HG03442 (cell line): Measurements from ENCODE around the gene ELOA.
"Not testable (repeated sequence)": the region's sequence is repeated elsewhere in the genome, so short reads cannot be mapped to it uniquely, and the experiment has no call there.

Experiments used
- ATAC-seq: cut with Tn5 transposase; IDR thresholded peaks from one replicate; pipeline ENCODE4 v1.9.1; 2021; ENCODE audit warnings: mild to moderate bottlenecking, moderate library complexity; ENCODE audit not compliant: unreplicated experiment

The ELOA gene

GRCh38 chr1:23732363-23733224 lies 10.7 kb upstream of the ELOA start:
- no peak for ATAC-seq

- ATAC-seq: not testable (repeated sequence)
Observed at GRCh38 chr1:23733281-23733680, 10.0 kb upstream of the ELOA start.

GRCh38 chr1:23736437-23737134 lies 6.7 kb upstream of the ELOA start:
- no peak for ATAC-seq

GRCh38 chr1:23741609-23742008 lies 1.7 kb upstream of the ELOA start:
- ATAC-seq: no peak

GRCh38 chr1:23742670-23743286 lies 493 bp upstream of the ELOA start:
- ATAC-seq: peak; percentile 4

GRCh38 chr1:23745515-23745914 lies 2.2 kb downstream of the ELOA start:
- ATAC-seq: no peak

- no peak for ATAC-seq
Observed at GRCh38 chr1:23748016-23748415, 4.7 kb downstream of the ELOA start.

GRCh38 chr1:23751050-23751814 lies 8.0 kb downstream of the ELOA start:
- ATAC-seq: peak; percentile 49

GRCh38 chr1:23751815-23752200 lies 8.5 kb downstream of the ELOA start:
- ATAC-seq: no peak

GRCh38 chr1:23752909-23753308 lies 9.6 kb downstream of the ELOA start:
- ATAC-seq: no peak

GRCh38 chr1:23756676-23757075 lies 13.4 kb downstream of the ELOA start:
- no peak for ATAC-seq

- no peak for ATAC-seq
Observed at GRCh38 chr1:23757812-23758211, 14.5 kb downstream of the ELOA start.

GRCh38 chr1:23759277-23759676 lies 16.0 kb downstream of the ELOA start:
- no peak for ATAC-seq

GRCh38 chr1:23763041-23763577 lies 19.8 kb downstream of the ELOA start:
- no peak for ATAC-seq

GRCh38 chr1:23768733-23769132 lies 25.5 kb downstream of the ELOA start:
- ATAC-seq: no peak

GRCh38 chr1:23772049-23772853 lies 29.0 kb downstream of the ELOA start:
- ATAC-seq: no peak

- ATAC-seq: no peak
Observed at GRCh38 chr1:23772854-23773242, 29.6 kb downstream of the ELOA start.

- ATAC-seq: no peak
Observed at GRCh38 chr1:23774174-23774880, 31.1 kb downstream of the ELOA start.

GRCh38 chr1:23776217-23776616 lies 32.9 kb downstream of the ELOA start:
- ATAC-seq: no peak
